OCI-LY3 (cell line): ENCODE results near the gene PTPN20.

Experiments
- H2AFZ ChIP-seq: fragments of 200-600, 300-600 bp; shearing (Covaris generic); 2 replicates; pipeline ENCODE4 v1.6.0; 2014; ENCODE audit warnings: antibody characterized with exemption, low read depth, low read length
- H3K27ac ChIP-seq: fragments of 200-600, 300-600 bp; sonication (generic); 2 replicates; pipeline ENCODE4 v1.5.1; 2014; ENCODE audit warnings: mild to moderate bottlenecking, low read length, moderate library complexity, mixed read lengths
- H3K27me3 ChIP-seq: fragments of 200-600, 300-600 bp; sonication (generic); 2 replicates; pipeline ENCODE4 v1.6.1; 2014; ENCODE audit warnings: low read depth, low read length, mixed read lengths
- H3K36me3 ChIP-seq: fragments of 200-600, 300-600 bp; sonication (generic); replicated peaks from 2 replicates; pipeline ENCODE3; 2014; ENCODE audit warnings: low read depth, low read length, mixed read lengths
- H3K4me1 ChIP-seq: fragments of 300-600, 200-600 bp; sonication (generic); 2 replicates; pipeline ENCODE4 v1.6.1; 2014; ENCODE audit warnings: low read length, mixed read lengths
- H3K4me2 ChIP-seq: fragments of 200-600, 300-600 bp; sonication (generic); 2 replicates; pipeline ENCODE4 v1.6.1; 2014; ENCODE audit warnings: low read length, mixed read lengths
- H3K4me3 ChIP-seq: fragments of 300-600, 200-600 bp; sonication (generic); 2 replicates; pipeline ENCODE4 v1.5.1; 2014; ENCODE audit warnings: antibody characterized with exemption, mild to moderate bottlenecking, low read length, moderate library complexity
- H3K79me2 ChIP-seq: fragments of 300-600, 200-600 bp; shearing (Covaris generic); 2 replicates; pipeline ENCODE4 v1.6.1; 2014; ENCODE audit warnings: mild to moderate bottlenecking, low read length, mixed read lengths
- H3K9ac ChIP-seq: fragments of 300-600, 200-600 bp; shearing (Covaris generic); 2 replicates; pipeline ENCODE4 v1.6.0; 2014; ENCODE audit warnings: mild to moderate bottlenecking, low read length, moderate library complexity
- H3K9me3 ChIP-seq: fragments of 200-600, 300-600 bp; shearing (Covaris generic); 2 replicates; pipeline ENCODE4 v1.6.1; 2014; ENCODE audit warnings: low read length, mixed read lengths; ENCODE audit not compliant: insufficient read depth
- H4K20me1 ChIP-seq: fragments of 200-600, 300-600 bp; sonication (generic); 2 replicates; pipeline ENCODE4 v1.6.1; 2016; ENCODE audit warnings: low read length, mixed read lengths; ENCODE audit not compliant: insufficient read depth
- CTCF ChIP-seq: fragments of 200-600, 300-600 bp; sonication (generic); IDR thresholded peaks from 2 replicates; pipeline ENCODE4 v1.5.1; 2014; ENCODE audit warnings: antibody characterized with exemption, low read length, low read depth
- EZH2phosphoT487 ChIP-seq: fragments of 200-600 bp; shearing (Covaris generic); IDR thresholded peaks from 2 replicates; pipeline ENCODE4 v1.6.1; 2018; ENCODE audit warnings: antibody characterized with exemption, mixed run types, low read depth

PTPN20 gene

GRCh38 chr10:47040681-47041080 is 129.5 kb downstream of the PTPN20 start:
- H3K27ac ChIP-seq, result no peak overlapping the region
- H3K36me3 ChIP-seq, result no peaks in the 10 kb centered on the region
- no peaks in the 10 kb centered on the region for H3K27me3 ChIP-seq
- TF ChIP-seq EZH2phosphoT487 (no peak), CTCF (no peak)
- H3K79me2 ChIP-seq, result no peaks in the 10 kb centered on the region
- H4K20me1 ChIP-seq, result no peaks in the 10 kb centered on the region
- H3K4me2 ChIP-seq, result no peak overlapping the region
- no peak overlapping the region for H3K9ac ChIP-seq
- H2AFZ ChIP-seq, result no peak overlapping the region
- no peak overlapping the region for H3K4me3 ChIP-seq
- no peaks in the 10 kb centered on the region for H3K9me3 ChIP-seq
- H3K4me1 ChIP-seq, result no peaks in the 10 kb centered on the region

GRCh38 chr10:47041396-47042198 is 130.4 kb downstream of the PTPN20 start:
- Histone ChIP-seq H3K9ac (no peak overlapping the region), H2AFZ (no peak overlapping the region), H3K79me2 (no peaks in the 10 kb centered on the region), H4K20me1 (no peaks in the 10 kb centered on the region), H3K4me3 (no peak overlapping the region), H3K4me1 (no peaks in the 10 kb centered on the region), H3K4me2 (no peak overlapping the region), H3K27ac (no peak overlapping the region), H3K36me3 (no peaks in the 10 kb centered on the region), H3K27me3 (no peaks in the 10 kb centered on the region), H3K9me3 (no peaks in the 10 kb centered on the region)
- TF ChIP-seq CTCF, result no peak
- no peak for TF ChIP-seq EZH2phosphoT487

GRCh38 chr10:47042199-47042473 is 130.9 kb downstream of the PTPN20 start:
- no peak overlapping the region for H3K4me3 ChIP-seq
- H3K4me1 ChIP-seq, result no peaks in the 10 kb centered on the region

More at GRCh38 chr10:47042199-47042473, 130.9 kb downstream of the PTPN20 start:
- Histone ChIP-seq H4K20me1 (no peaks in the 10 kb centered on the region), H3K27me3 (no peaks in the 10 kb centered on the region), H3K9ac (no peak overlapping the region), H3K4me2 (no peak overlapping the region), H2AFZ (no peak overlapping the region), H3K36me3 (no peaks in the 10 kb centered on the region), H3K79me2 (no peaks in the 10 kb centered on the region), H3K27ac (no peak overlapping the region), H3K9me3 (no peaks in the 10 kb centered on the region)
- TF ChIP-seq EZH2phosphoT487, result no peak
- no peak for TF ChIP-seq CTCF
